Ishikawa (cell line): Measurements from ENCODE around the gene PLBD2.

ENCODE experiments used
- CREB1 ChIP-seq: IDR thresholded peaks from 2 replicates; pipeline ENCODE4 v1.6.1; 2012; ENCODE audit warnings: low read depth
- EGR1 ChIP-seq: IDR thresholded peaks from 2 replicates; pipeline ENCODE4 v1.6.1; 2012
- EP300 ChIP-seq: IDR thresholded peaks from 2 replicates; pipeline ENCODE4 v1.6.1; 2012; ENCODE audit warnings: borderline replicate concordance
- FOXM1 ChIP-seq: IDR thresholded peaks from 2 replicates; pipeline ENCODE4 v1.6.1; 2012; ENCODE audit warnings: low read depth, borderline replicate concordance
- RAD21 ChIP-seq: IDR thresholded peaks from 2 replicates; pipeline ENCODE4 v1.6.1; 2012; ENCODE audit warnings: low read depth
- TAF1 ChIP-seq: IDR thresholded peaks from 2 replicates; pipeline ENCODE4 v1.6.1; 2012; ENCODE audit warnings: low read depth, mild to moderate bottlenecking
- TCF12 ChIP-seq: IDR thresholded peaks from 2 replicates; pipeline ENCODE4 v1.6.1; 2012; ENCODE audit warnings: low read depth
- TEAD4 ChIP-seq: IDR thresholded peaks from 2 replicates; pipeline ENCODE4 v1.6.1; 2012
- YY1 ChIP-seq: IDR thresholded peaks from 2 replicates; pipeline ENCODE4 v1.6.1; 2012; ENCODE audit warnings: low read depth
- ZBTB7A ChIP-seq: IDR thresholded peaks from 2 replicates; pipeline ENCODE4 v1.6.1; 2012; ENCODE audit warnings: low read depth
- TF ChIP-seq, protein P1 (sequence below): IDR thresholded peaks from 2 replicates; pipeline ENCODE4 v1.6.1; 2012; ENCODE audit warnings: low read depth, mild to moderate bottlenecking

DNA sequence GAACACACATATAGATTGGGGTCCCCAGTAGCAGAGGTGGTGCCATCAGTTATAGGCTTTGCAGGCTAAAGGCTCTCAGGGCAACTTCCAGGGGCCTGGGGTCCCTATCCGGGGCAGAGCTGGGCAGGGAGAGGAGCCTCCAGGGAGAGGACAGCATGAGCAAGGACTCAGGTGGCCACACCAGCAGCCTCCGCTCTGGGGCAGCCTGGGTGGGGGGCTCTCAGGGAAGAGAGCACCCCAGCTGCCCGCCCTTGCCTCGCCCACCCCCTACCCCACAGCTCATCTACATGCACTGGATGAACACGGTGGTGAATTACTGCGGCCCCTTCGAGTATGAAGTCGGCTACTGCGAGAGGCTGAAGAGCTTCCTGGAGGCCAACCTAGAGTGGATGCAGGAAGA is 14.0 kb downstream of the PLBD2 start:
- TF ChIP-seq EP300 = no peak
- TF ChIP-seq, protein P1, sequence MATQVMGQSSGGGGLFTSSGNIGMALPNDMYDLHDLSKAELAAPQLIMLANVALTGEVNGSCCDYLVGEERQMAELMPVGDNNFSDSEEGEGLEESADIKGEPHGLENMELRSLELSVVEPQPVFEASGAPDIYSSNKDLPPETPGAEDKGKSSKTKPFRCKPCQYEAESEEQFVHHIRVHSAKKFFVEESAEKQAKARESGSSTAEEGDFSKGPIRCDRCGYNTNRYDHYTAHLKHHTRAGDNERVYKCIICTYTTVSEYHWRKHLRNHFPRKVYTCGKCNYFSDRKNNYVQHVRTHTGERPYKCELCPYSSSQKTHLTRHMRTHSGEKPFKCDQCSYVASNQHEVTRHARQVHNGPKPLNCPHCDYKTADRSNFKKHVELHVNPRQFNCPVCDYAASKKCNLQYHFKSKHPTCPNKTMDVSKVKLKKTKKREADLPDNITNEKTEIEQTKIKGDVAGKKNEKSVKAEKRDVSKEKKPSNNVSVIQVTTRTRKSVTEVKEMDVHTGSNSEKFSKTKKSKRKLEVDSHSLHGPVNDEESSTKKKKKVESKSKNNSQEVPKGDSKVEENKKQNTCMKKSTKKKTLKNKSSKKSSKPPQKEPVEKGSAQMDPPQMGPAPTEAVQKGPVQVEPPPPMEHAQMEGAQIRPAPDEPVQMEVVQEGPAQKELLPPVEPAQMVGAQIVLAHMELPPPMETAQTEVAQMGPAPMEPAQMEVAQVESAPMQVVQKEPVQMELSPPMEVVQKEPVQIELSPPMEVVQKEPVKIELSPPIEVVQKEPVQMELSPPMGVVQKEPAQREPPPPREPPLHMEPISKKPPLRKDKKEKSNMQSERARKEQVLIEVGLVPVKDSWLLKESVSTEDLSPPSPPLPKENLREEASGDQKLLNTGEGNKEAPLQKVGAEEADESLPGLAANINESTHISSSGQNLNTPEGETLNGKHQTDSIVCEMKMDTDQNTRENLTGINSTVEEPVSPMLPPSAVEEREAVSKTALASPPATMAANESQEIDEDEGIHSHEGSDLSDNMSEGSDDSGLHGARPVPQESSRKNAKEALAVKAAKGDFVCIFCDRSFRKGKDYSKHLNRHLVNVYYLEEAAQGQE = no peak
- no peak for TF ChIP-seq FOXM1
- no peak for TF ChIP-seq TCF12
- no peak for TF ChIP-seq EGR1
- no peak for TF ChIP-seq ZBTB7A
- TF ChIP-seq TEAD4 = no peak
- no peak for TF ChIP-seq TAF1
- TF ChIP-seq RAD21 = no peak
- TF ChIP-seq YY1 = no peak
- TF ChIP-seq CREB1 = no peak
